GM12878 (cell line): ENCODE measurements around the gene BFSP1. TPM values are rescaled to one million over a fixed set of nuclear protein-coding genes. Genes with fewer than 3 reads are reported as not detected.

Experiments used
- BCL11A ChIP-seq: IDR thresholded peaks from 2 replicates; pipeline ENCODE4 v1.6.1; 2011; ENCODE audit warnings: low read depth, low read length
- BRCA1 ChIP-seq: IDR thresholded peaks from 2 replicates; pipeline ENCODE4 v1.6.1; 2011; ENCODE audit warnings: low read depth, low read length, improper control_type of control experiment
- CEBPB ChIP-seq, 2 experiments: fragments of 150-350 bp in 1 of 2; IDR thresholded peaks; 2 replicates each; pipeline ENCODE4 v1.6.1; 2012 to 2014; ENCODE audit warnings: low read depth in 2 of 2, low read length in 2 of 2, borderline replicate concordance in 1 of 2, inconsistent platforms in 1 of 2
- DPF2 ChIP-seq: fragments of 450-650 bp; IDR thresholded peaks from 2 replicates; pipeline ENCODE4 v1.6.1; 2017; ENCODE audit warnings: mild to moderate bottlenecking
- LARP7 ChIP-seq: fragments of 450-650 bp; IDR thresholded peaks from 2 replicates; pipeline ENCODE4 v1.6.1; 2017; ENCODE audit warnings: mild to moderate bottlenecking
- MYB ChIP-seq: fragments of 150-350 bp; IDR thresholded peaks from 2 replicates; pipeline ENCODE4 v1.6.1; 2014; ENCODE audit warnings: mild to moderate bottlenecking, low read depth, low read length, borderline replicate concordance
- NR2C1 ChIP-seq: fragments of 450-650 bp; IDR thresholded peaks from 2 replicates; pipeline ENCODE4 v1.6.1; 2017; ENCODE audit warnings: antibody characterized with exemption, mild to moderate bottlenecking, moderate library complexity
- PAX5 ChIP-seq: IDR thresholded peaks from 2 replicates; pipeline ENCODE4 v1.6.1; 2011; ENCODE audit warnings: low read depth, low read length, borderline replicate concordance
- POLR2AphosphoS5 ChIP-seq: IDR thresholded peaks from 2 replicates; pipeline ENCODE4 v1.6.1; 2011; ENCODE audit warnings: mild to moderate bottlenecking, low read length, inconsistent platforms
- TARDBP ChIP-seq: IDR thresholded peaks from 2 replicates; pipeline ENCODE4 v1.6.1; 2016; ENCODE audit warnings: borderline replicate concordance
- ZBED1 ChIP-seq: IDR thresholded peaks from 2 replicates; pipeline ENCODE4 v1.6.1; 2016; ENCODE audit warnings: borderline replicate concordance
- polyA plus RNA-seq, 11 experiments: library from polyadenylated mRNA; depleted of rRNA in 4 of 11; unstranded in 6 of 11; stranded (reverse) in 5 of 11; fragments of >200 nt; fragmentation: Nextera tagmentation in 4 of 11; fragmentation: Illumina TruSeq in 1 of 11; extraction: Ambion mirVana in 4 of 11; extraction: Trizol in 1 of 11; gene quantifications; 1 replicate in 1 of 11; 2 replicates in 10 of 11; pipeline versions ENCODE4 v1.2.1 to v1.2.3, GENCODE V29; 2011 to 2016; ENCODE audit warnings: inconsistent platforms in 2 of 11, missing spikeins in 2 of 11, low read depth in 1 of 11
- total RNA-seq, 4 experiments: library from RNA; depleted of rRNA in 3 of 4; stranded (reverse); fragments of >200 nt in 3 of 4; fragmentation: Illumina TruSeq in 1 of 4; extraction: Trizol in 1 of 4; gene quantifications; 2 replicates each; pipeline versions ENCODE4 v1.2.1 to v1.2.3, GENCODE V29; 2013 to 2021
- TF ChIP-seq, protein P1 (sequence below): fragments of 450-650 bp; IDR thresholded peaks from 2 replicates; pipeline ENCODE4 v1.6.1; 2017; ENCODE audit warnings: mild to moderate bottlenecking
- TF ChIP-seq, protein P2 (sequence below): IDR thresholded peaks from 2 replicates; pipeline ENCODE4 v1.6.1; 2011; ENCODE audit warnings: mild to moderate bottlenecking, low read depth, low read length, moderate library complexity; ENCODE audit not compliant: insufficient replicate concordance
- TF ChIP-seq, protein P3 (sequence below): IDR thresholded peaks from 2 replicates; pipeline ENCODE4 v1.6.1; 2012; ENCODE audit warnings: mild to moderate bottlenecking, low read depth, low read length
- TF ChIP-seq, protein P4 (sequence below): fragments of 450-650 bp; IDR thresholded peaks from 2 replicates; pipeline ENCODE4 v1.6.1; 2016; ENCODE audit warnings: mild to moderate bottlenecking
- TF ChIP-seq, protein P5 (sequence below): fragments of 450-650 bp; formaldehyde crosslinking; IDR thresholded peaks from 2 replicates; pipeline ENCODE4 v1.5.0; 2022; ENCODE audit warnings: mild to moderate bottlenecking, missing genetic modification characterization
- TF ChIP-seq, protein P6 (sequence below): IDR thresholded peaks from 2 replicates; pipeline ENCODE4 v1.6.1; 2012; ENCODE audit warnings: low read depth, low read length, improper control_type of control experiment

The BFSP1 gene
- total and polyA plus RNA-seq, 10 of the 15 experiments (the other 5 are each of a cell fraction or from before 2014, with no cell fraction given): 0.06 to 0.22 (median 0.11) TPM; not detected in 3

DNA sequence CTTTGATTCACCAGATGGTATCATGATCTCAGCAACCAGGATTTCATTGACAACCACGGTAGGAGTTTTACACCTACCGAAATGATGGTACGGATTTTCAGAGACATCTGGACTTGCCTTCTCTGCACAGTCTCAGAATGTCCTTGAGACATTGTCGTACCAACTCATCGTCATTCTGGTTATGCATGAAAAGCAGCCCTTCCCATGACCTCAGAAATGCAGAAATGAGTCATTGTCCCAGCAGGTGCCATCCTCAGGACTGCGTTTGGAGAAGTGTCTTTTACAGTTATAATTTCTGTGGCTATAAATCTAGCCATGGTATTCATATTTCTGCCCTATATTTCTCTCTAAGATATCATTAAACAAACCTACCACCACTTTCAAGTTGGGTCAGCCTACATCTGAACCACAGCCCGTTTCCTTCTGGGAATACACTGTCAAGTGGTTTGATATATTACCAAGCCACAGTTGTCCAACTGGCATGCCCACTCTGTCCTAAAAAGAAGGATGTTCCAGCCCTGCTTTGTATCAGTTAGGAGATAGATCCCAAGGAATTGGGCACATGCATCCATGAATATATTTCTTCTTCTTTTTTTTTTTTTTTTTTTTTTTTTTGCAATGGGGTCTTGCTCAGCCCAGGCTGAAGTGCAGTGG, 7.5 kb upstream of the BFSP1 start (continued):
- TF ChIP-seq, protein P1, sequence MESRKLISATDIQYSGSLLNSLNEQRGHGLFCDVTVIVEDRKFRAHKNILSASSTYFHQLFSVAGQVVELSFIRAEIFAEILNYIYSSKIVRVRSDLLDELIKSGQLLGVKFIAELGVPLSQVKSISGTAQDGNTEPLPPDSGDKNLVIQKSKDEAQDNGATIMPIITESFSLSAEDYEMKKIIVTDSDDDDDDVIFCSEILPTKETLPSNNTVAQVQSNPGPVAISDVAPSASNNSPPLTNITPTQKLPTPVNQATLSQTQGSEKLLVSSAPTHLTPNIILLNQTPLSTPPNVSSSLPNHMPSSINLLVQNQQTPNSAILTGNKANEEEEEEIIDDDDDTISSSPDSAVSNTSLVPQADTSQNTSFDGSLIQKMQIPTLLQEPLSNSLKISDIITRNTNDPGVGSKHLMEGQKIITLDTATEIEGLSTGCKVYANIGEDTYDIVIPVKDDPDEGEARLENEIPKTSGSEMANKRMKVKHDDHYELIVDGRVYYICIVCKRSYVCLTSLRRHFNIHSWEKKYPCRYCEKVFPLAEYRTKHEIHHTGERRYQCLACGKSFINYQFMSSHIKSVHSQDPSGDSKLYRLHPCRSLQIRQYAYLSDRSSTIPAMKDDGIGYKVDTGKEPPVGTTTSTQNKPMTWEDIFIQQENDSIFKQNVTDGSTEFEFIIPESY: no peak
- TF ChIP-seq, protein P2, sequence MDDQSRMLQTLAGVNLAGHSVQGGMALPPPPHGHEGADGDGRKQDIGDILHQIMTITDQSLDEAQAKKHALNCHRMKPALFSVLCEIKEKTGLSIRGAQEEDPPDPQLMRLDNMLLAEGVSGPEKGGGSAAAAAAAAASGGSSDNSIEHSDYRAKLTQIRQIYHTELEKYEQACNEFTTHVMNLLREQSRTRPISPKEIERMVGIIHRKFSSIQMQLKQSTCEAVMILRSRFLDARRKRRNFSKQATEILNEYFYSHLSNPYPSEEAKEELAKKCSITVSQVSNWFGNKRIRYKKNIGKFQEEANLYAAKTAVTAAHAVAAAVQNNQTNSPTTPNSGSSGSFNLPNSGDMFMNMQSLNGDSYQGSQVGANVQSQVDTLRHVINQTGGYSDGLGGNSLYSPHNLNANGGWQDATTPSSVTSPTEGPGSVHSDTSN: no peak
- TF ChIP-seq, protein P3, sequence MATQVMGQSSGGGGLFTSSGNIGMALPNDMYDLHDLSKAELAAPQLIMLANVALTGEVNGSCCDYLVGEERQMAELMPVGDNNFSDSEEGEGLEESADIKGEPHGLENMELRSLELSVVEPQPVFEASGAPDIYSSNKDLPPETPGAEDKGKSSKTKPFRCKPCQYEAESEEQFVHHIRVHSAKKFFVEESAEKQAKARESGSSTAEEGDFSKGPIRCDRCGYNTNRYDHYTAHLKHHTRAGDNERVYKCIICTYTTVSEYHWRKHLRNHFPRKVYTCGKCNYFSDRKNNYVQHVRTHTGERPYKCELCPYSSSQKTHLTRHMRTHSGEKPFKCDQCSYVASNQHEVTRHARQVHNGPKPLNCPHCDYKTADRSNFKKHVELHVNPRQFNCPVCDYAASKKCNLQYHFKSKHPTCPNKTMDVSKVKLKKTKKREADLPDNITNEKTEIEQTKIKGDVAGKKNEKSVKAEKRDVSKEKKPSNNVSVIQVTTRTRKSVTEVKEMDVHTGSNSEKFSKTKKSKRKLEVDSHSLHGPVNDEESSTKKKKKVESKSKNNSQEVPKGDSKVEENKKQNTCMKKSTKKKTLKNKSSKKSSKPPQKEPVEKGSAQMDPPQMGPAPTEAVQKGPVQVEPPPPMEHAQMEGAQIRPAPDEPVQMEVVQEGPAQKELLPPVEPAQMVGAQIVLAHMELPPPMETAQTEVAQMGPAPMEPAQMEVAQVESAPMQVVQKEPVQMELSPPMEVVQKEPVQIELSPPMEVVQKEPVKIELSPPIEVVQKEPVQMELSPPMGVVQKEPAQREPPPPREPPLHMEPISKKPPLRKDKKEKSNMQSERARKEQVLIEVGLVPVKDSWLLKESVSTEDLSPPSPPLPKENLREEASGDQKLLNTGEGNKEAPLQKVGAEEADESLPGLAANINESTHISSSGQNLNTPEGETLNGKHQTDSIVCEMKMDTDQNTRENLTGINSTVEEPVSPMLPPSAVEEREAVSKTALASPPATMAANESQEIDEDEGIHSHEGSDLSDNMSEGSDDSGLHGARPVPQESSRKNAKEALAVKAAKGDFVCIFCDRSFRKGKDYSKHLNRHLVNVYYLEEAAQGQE: no peak
- TF ChIP-seq POLR2AphosphoS5: no peak
- no peak for TF ChIP-seq ZBED1
- TF ChIP-seq CEBPB (IDR thresholded peaks at IDR 0.05; ENCODE audit: borderline replicate concordance in 1 of 2, low read depth in 2 of 2, low read length in 2 of 2): no peak
- TF ChIP-seq LARP7: no peak
- peak; percentile 64; the same call in 1 of the 2 replicates for TF ChIP-seq BCL11A
- TF ChIP-seq, protein P4, sequence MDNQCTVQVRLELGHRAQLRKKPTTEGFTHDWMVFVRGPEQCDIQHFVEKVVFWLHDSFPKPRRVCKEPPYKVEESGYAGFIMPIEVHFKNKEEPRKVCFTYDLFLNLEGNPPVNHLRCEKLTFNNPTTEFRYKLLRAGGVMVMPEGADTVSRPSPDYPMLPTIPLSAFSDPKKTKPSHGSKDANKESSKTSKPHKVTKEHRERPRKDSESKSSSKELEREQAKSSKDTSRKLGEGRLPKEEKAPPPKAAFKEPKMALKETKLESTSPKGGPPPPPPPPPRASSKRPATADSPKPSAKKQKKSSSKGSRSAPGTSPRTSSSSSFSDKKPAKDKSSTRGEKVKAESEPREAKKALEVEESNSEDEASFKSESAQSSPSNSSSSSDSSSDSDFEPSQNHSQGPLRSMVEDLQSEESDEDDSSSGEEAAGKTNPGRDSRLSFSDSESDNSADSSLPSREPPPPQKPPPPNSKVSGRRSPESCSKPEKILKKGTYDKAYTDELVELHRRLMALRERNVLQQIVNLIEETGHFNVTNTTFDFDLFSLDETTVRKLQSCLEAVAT: no peak
- TF ChIP-seq NR2C1: no peak
- TF ChIP-seq, protein P5, sequence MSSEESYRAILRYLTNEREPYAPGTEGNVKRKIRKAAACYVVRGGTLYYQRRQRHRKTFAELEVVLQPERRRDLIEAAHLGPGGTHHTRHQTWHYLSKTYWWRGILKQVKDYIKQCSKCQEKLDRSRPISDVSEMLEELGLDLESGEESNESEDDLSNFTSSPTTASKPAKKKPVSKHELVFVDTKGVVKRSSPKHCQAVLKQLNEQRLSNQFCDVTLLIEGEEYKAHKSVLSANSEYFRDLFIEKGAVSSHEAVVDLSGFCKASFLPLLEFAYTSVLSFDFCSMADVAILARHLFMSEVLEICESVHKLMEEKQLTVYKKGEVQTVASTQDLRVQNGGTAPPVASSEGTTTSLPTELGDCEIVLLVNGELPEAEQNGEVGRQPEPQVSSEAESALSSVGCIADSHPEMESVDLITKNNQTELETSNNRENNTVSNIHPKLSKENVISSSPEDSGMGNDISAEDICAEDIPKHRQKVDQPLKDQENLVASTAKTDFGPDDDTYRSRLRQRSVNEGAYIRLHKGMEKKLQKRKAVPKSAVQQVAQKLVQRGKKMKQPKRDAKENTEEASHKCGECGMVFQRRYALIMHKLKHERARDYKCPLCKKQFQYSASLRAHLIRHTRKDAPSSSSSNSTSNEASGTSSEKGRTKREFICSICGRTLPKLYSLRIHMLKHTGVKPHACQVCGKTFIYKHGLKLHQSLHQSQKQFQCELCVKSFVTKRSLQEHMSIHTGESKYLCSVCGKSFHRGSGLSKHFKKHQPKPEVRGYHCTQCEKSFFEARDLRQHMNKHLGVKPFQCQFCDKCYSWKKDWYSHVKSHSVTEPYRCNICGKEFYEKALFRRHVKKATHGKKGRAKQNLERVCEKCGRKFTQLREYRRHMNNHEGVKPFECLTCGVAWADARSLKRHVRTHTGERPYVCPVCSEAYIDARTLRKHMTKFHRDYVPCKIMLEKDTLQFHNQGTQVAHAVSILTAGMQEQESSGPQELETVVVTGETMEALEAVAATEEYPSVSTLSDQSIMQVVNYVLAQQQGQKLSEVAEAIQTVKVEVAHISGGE (CRISPR knock-in tag): no peak
- TF ChIP-seq, protein P6, sequence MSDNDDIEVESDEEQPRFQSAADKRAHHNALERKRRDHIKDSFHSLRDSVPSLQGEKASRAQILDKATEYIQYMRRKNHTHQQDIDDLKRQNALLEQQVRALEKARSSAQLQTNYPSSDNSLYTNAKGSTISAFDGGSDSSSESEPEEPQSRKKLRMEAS: no peak
- no peak for TF ChIP-seq DPF2
- TF ChIP-seq MYB: no peak
- TF ChIP-seq PAX5: peak; percentile 71; the same call in 1 of the 2 replicates
- no peak for TF ChIP-seq TARDBP
- no peak for TF ChIP-seq BRCA1
